ENCODE data around the gene AUTS2.

Gene AUTS2

DNA sequence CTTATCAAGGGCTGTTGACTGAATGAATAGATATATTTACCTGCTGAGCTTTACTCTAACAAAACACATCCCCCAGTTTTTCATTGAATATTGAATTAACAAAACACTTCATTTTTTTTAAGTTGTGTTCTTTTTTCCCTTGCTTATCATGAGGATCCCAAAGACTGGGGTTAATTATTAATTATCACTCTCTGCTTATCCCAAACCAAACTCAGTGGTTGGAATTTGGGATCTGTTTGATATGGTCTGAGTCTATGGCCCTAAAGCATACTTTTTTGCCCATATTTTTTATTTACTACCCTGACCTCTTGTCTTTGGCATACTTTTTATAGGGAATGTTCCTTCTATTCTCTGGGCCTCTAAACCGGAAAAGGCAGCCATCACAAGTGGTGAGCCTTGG, 836.5 kb downstream of the AUTS2 start:
- H3K4me3 ChIP-seq (ENCODE audit: low read depth, low read length) = no peak overlapping the region
- TF ChIP-seq, protein P1, sequence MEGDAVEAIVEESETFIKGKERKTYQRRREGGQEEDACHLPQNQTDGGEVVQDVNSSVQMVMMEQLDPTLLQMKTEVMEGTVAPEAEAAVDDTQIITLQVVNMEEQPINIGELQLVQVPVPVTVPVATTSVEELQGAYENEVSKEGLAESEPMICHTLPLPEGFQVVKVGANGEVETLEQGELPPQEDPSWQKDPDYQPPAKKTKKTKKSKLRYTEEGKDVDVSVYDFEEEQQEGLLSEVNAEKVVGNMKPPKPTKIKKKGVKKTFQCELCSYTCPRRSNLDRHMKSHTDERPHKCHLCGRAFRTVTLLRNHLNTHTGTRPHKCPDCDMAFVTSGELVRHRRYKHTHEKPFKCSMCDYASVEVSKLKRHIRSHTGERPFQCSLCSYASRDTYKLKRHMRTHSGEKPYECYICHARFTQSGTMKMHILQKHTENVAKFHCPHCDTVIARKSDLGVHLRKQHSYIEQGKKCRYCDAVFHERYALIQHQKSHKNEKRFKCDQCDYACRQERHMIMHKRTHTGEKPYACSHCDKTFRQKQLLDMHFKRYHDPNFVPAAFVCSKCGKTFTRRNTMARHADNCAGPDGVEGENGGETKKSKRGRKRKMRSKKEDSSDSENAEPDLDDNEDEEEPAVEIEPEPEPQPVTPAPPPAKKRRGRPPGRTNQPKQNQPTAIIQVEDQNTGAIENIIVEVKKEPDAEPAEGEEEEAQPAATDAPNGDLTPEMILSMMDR (IDR thresholded peaks at IDR 0.05; ENCODE audit: low read depth, low read length) = no peak

DNA sequence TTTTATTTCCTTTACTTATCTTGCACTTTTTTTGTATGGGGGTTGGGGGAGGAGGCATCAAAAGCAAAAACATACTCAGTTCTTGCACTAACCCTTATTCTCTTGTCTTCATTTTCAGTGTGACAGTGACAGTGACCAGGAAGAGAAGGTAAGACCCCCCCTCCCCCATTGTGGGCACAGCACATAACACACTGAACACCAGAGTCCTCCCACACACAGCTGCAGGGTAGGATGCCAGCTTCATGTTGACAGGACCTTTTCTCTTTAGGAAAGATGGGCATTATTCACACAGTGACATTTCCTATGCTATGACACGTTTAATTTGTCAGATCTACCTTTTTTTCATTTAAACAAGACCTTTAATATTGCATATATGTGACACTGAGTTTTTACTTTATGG, 837.4 kb downstream of the AUTS2 start:
- TF ChIP-seq, protein P1 (IDR thresholded peaks at IDR 0.05; ENCODE audit: low read depth, low read length) = no peak
- H3K4me3 ChIP-seq (ENCODE audit: low read depth, low read length) = no peak overlapping the region

DNA sequence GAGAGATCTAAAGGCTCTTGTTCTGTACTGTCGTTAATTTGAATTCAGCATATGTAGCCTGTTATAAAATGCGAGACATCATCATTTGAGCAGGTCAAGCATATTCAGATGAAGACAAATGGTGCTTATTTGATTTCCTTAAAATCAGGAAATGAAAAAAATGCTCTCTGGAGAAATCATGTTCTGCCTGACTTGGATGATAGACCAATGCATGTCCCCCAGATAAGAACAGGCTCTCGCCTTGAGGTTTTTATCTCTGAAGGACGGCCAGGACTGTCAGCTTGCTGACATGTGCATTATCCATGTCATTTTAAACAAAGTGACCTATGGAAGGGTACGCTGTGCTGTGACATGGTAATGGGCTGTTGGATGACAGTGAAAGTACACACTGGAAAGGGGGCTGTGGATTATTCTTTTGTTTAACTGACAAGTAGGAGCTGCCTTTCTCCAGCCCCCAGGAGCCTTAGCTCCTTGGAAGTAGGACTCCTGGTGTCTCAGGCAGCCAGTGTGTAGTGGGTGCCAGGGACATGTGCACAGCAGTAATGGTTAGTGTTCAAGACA, 838.6 kb downstream of the AUTS2 start:
- no peak overlapping the region for H3K4me3 ChIP-seq (ENCODE audit: low read depth, low read length)
- TF ChIP-seq, protein P1 (IDR thresholded peaks at IDR 0.05; ENCODE audit: low read depth, low read length) = no peak

DNA sequence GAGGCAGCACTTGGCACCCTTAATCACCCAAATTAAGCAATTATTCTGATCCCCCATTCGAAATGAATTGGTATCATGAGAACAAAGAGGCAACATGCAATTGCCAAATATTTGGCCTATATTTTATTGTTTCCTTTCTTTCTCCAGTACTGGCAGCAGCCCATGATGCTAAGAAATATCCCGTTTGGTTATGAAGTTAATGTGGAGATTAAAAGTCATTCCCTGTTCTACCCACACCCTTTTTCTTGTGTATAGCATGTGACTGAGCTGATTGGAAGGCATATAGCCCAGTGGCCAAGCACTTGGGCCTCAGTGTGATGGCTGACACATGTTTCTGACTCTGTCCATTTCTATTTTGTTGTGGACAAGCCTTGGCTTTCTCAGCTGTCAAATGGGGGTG, 841.4 kb downstream of the AUTS2 start:
- no peak overlapping the region for H3K4me3 ChIP-seq (ENCODE audit: low read depth, low read length)
- TF ChIP-seq, protein P1 (IDR thresholded peaks at IDR 0.05; ENCODE audit: low read depth, low read length) = no peak

DNA sequence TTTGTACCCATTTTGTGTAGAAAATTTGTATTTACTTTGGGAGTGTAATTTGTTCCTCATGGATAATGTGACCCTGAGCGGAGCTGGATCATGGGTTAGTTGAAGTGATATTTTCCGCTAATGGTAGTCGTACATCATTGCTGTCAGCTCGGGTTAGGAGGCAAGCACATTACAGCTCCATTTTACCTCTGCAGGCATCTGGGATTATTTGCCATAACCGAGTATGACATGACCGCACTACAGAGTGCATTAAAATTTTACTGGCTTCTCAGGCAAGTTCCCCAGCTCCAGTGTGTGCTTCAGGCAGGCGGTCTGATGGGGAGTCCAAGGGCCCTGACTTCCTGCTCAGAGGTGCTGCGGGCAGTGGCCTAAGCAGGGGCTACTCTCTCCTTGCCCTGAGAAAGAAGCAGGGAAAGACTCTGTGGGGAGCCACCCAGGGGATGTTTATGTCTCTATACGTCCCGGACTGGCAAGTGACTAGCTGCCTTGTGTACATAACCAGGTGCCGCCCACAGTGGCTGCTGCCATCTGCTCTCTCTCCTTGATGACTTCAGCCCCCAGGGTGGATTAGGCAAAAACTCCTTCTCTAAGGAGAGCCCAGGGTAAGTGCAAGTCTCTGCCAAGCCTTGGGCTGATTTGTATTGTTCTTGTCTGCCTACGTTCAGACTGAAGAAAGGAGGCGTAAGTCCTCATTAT, 848.3 kb downstream of the AUTS2 start:
- TF ChIP-seq, protein P1 (IDR thresholded peaks at IDR 0.05; ENCODE audit: low read depth, low read length) = no peak
- no peak overlapping the region for H3K4me3 ChIP-seq (ENCODE audit: low read depth, low read length)

DNA sequence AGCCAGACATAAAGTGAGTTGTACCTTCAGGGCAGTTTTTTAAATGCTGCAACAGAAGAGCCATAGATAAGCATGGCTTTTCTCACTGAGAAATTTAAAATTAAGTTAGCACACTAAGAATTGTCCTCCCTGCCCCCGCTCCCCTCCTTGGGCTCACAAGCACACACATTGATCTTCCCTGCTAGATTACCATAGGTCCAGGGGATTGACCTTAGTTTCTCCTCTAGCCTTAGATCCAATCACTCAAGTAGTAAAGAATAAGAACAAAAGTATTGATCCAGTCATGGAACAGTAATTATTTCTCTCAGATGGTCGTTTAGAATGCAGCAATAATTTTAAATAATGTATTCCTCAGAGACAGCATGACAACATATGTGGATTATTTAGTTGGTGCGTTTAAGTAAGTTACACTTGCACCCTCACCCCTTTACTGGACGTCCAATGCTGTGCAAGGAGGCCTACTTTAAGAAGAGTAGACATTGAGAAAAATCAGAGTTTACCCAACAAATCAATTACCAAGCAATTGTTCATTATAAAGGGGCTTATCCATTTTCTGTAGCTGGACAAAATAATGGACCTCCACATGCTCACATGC, 850.1 kb downstream of the AUTS2 start:
- no peak overlapping the region for H3K4me3 ChIP-seq (ENCODE audit: low read depth, low read length)
- TF ChIP-seq, protein P1 (IDR thresholded peaks at IDR 0.05; ENCODE audit: low read depth, low read length) = no peak

DNA sequence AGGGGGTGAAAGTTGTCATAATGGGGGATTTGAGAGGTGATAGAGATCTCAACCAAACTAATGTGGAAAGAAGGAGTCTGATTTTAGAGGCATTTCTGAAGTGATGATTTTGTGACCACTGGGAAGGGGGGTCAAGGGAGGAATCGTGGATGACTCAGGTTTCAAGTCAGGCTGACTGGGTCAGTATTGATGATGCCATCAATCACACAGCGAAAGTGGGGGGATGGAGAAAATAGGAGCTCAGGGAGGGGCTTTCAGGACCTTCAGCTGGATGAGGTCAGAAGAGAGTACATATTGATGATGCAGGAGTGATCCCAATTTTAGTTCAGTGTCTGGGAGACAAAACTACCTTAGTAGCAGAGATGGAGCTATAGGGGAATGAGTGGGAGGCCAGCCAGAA, 852.5 kb downstream of the AUTS2 start:
- no peak overlapping the region for H3K4me3 ChIP-seq (ENCODE audit: low read depth, low read length)
- TF ChIP-seq, protein P1 (IDR thresholded peaks at IDR 0.05; ENCODE audit: low read depth, low read length) = no peak
